ENCODE measurements around the gene LRIG2. TPM values are rescaled to one million over a fixed set of nuclear protein-coding genes. Genes with fewer than 3 reads are reported as not detected.

The LRIG2 gene
- total and polyA plus RNA-seq, 2 of the 13 experiments (the other 11 are each of a cell fraction or from before 2014, with no cell fraction given): 8.1 to 12.2 TPM

DNA sequence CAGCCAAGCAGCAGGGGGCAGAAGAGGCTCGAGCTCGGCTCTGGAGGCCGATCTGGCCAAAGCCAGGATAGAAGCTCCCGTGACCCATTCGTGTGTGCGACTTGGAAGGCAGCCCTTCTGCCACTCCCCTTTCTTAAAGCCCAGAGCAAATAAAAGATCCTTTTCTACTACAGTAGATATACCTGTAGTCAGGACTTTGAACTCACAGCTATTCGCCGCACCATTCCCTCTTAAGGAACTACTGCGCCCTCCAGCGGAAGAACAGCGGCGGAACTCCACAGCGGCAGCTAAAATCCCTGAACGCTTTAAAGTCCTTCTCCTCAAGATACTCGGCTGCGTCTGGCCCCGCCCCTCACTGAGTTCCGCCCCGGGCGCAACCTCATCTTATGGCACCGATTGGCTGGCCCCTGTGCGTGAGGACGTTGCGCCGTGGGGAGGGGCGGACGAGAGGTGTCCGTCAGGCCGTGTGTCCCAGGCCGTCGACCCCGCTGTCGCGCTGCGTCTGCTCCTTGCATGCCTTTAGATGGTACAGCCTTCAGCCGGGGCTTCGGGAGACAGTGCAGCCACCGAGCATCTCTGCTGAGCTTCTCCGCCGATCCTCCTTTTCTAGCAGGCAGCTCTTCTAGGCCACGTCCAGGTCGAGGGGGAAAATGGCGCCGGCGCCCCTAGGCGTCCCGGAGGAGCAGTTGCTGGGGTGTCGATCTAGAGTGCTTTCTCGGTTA lies at the start of gene LRIG2 (continued):
- TF ChIP-seq, protein P1, sequence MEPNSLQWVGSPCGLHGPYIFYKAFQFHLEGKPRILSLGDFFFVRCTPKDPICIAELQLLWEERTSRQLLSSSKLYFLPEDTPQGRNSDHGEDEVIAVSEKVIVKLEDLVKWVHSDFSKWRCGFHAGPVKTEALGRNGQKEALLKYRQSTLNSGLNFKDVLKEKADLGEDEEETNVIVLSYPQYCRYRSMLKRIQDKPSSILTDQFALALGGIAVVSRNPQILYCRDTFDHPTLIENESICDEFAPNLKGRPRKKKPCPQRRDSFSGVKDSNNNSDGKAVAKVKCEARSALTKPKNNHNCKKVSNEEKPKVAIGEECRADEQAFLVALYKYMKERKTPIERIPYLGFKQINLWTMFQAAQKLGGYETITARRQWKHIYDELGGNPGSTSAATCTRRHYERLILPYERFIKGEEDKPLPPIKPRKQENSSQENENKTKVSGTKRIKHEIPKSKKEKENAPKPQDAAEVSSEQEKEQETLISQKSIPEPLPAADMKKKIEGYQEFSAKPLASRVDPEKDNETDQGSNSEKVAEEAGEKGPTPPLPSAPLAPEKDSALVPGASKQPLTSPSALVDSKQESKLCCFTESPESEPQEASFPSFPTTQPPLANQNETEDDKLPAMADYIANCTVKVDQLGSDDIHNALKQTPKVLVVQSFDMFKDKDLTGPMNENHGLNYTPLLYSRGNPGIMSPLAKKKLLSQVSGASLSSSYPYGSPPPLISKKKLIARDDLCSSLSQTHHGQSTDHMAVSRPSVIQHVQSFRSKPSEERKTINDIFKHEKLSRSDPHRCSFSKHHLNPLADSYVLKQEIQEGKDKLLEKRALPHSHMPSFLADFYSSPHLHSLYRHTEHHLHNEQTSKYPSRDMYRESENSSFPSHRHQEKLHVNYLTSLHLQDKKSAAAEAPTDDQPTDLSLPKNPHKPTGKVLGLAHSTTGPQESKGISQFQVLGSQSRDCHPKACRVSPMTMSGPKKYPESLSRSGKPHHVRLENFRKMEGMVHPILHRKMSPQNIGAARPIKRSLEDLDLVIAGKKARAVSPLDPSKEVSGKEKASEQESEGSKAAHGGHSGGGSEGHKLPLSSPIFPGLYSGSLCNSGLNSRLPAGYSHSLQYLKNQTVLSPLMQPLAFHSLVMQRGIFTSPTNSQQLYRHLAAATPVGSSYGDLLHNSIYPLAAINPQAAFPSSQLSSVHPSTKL (CRISPR knock-in tag; IDR thresholded peaks at IDR 0.05): peak; percentile 66; the same call in 1 of the 2 replicates
- no peak for TF ChIP-seq CHD2 (IDR thresholded peaks at IDR 0.05; ENCODE audit: low read depth, low read length)
- TF ChIP-seq, protein P2, sequence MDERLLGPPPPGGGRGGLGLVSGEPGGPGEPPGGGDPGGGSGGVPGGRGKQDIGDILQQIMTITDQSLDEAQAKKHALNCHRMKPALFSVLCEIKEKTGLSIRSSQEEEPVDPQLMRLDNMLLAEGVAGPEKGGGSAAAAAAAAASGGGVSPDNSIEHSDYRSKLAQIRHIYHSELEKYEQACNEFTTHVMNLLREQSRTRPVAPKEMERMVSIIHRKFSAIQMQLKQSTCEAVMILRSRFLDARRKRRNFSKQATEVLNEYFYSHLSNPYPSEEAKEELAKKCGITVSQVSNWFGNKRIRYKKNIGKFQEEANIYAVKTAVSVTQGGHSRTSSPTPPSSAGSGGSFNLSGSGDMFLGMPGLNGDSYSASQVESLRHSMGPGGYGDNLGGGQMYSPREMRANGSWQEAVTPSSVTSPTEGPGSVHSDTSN (CRISPR knock-in tag; IDR thresholded peaks at IDR 0.05): no peak
- TF ChIP-seq MEIS2 (CRISPR knock-in tag; IDR thresholded peaks at IDR 0.05): peak; percentile 67; the same call in 1 of the 2 replicates
- peak; percentile 78 for TF ChIP-seq ZNF777 (CRISPR knock-in tag; IDR thresholded peaks at IDR 0.05)
- no peak for TF ChIP-seq SETDB1 (CRISPR knock-in tag; IDR thresholded peaks at IDR 0.05; ENCODE audit: borderline replicate concordance)
- no peak for TF ChIP-seq MZF1 (CRISPR knock-in tag; IDR thresholded peaks at IDR 0.05; ENCODE audit: borderline replicate concordance)
- TF ChIP-seq RFXAP (CRISPR knock-in tag; IDR thresholded peaks at IDR 0.05; ENCODE audit: borderline replicate concordance): peak; percentile 75; the same call in 1 of the 2 replicates
- TF ChIP-seq RARA (CRISPR knock-in tag; IDR thresholded peaks at IDR 0.05): no peak
- no peak for TF ChIP-seq CEBPG (CRISPR knock-in tag; IDR thresholded peaks at IDR 0.05)
- TF ChIP-seq GTF2F1 (IDR thresholded peaks at IDR 0.05; ENCODE audit: low read length): no peak
- TF ChIP-seq PAF1 (CRISPR knock-in tag; IDR thresholded peaks at IDR 0.05): no peak
- TF ChIP-seq KLF13 (CRISPR knock-in tag; IDR thresholded peaks at IDR 0.05): no peak
- TF ChIP-seq ZFP41 (CRISPR knock-in tag; IDR thresholded peaks at IDR 0.05; ENCODE audit: borderline replicate concordance): no peak
- no peak for TF ChIP-seq ZNF12 (CRISPR knock-in tag; IDR thresholded peaks at IDR 0.05)
- TF ChIP-seq, protein P3, sequence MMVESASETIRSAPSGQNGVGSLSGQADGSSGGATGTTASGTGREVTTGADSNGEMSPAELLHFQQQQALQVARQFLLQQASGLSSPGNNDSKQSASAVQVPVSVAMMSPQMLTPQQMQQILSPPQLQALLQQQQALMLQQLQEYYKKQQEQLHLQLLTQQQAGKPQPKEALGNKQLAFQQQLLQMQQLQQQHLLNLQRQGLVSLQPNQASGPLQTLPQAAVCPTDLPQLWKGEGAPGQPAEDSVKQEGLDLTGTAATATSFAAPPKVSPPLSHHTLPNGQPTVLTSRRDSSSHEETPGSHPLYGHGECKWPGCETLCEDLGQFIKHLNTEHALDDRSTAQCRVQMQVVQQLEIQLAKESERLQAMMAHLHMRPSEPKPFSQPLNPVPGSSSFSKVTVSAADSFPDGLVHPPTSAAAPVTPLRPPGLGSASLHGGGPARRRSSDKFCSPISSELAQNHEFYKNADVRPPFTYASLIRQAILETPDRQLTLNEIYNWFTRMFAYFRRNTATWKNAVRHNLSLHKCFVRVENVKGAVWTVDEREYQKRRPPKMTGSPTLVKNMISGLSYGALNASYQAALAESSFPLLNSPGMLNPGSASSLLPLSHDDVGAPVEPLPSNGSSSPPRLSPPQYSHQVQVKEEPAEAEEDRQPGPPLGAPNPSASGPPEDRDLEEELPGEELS (CRISPR knock-in tag; IDR thresholded peaks at IDR 0.05): no peak; the same call in 1 of the 2 replicates
- TF ChIP-seq PRMT3 (CRISPR knock-in tag; IDR thresholded peaks at IDR 0.05; ENCODE audit: borderline replicate concordance, low read depth): no peak
- TF ChIP-seq ZFP82 (CRISPR knock-in tag; IDR thresholded peaks at IDR 0.05; ENCODE audit: borderline replicate concordance): no peak
- TF ChIP-seq MBNL3 (CRISPR knock-in tag; conservative IDR thresholded peaks at IDR 0.05): no peak

Data from HepG2 (cell line).